HG03460 (cell line): Measurements from ENCODE around the gene GSE1.

ENCODE experiments used
- ATAC-seq: cut with Tn5 transposase; IDR thresholded peaks from one replicate; pipeline ENCODE4 v1.9.1; 2021; ENCODE audit not compliant: unreplicated experiment

Gene GSE1

DNA sequence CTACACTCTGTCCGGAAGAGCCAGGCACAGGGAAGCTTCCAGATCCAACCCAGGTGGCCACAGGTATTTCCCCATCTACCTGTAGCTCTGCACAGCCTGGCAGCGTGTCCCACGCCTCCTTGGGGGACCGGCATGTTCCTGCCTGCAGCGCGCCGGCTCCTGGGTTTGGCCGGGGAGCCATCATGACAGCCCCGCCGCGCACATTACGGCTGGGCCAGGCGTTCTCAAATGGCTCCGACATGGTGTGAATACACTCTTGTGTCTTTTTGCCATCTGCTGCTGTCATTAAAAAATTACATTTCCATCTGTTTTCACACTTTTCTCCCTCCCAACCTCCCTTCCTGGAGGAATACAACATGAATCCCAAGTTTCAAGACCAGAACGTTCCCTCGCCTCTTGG lies 83.7 kb downstream of the GSE1 start:
- ATAC-seq, result no peak

DNA sequence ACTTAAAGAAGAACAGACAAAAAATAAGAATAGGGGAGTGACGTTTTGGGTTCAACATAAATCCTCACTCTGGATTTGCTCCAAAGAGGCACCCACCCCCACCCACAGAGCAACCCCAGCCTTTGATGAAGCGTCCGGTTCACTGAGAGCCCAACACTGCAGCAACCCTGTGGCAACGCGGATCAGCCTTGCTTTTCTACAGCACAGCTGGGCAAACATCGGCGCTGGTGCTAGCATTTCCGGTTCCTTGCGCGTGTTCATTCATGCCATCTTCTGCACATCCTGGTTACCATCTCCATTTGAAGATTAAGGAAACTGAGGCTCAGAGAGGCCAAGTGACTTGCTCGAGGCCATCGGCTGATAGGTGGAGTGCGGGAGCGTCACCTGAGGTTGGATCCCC lies 84.3 kb downstream of the GSE1 start:
- ATAC-seq, result no peak

DNA sequence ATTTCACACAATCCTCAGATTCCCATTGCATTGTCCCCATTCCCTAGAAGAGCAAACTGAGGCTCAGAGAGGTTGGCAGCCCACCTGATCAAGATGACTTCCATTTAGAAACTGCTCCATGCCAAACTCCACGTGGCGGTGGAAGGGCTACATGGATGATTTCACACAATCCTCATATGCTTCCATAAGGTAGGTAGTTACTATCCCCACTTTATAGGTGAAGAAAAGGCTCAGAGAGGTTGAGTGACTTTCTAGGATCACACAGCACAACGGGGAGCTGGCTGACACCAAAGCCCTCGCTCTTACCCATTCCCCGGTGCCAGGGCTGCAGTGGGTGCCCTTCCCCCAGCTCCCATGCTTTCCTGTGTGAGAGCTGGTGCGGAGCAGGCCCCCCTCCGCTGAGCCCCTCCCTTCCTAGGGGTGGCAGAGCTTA lies 85.4 kb downstream of the GSE1 start:
- ATAC-seq, result no peak

DNA sequence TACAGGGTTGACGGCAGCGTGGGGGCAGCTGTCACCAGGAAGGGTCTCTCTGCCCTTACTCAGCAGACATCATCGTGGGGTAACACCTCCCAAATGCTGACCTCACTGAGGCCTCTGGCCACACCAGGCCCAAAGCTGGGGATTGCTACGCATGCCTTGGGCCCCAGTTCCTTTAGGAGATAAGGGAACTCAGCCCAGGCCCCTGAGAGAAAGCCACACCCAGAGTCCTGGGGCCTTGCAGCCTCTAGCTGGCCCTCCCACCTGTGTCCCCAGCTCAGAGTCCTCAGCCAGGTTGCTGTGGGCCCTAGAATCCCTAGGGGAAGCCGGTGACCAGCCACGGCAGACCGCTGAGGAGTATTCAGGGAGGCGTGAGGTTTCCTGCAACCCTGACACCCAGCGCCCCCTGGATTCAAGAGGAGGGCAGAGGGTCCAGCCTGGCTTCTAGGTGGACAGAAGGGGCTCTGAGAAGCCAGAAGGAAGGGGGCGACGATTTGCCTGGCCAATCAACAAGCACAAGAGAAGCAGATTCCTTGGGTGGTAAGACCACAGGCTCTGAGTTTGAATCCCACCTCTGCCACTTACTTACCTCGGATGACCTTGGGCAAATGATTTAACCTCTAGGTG lies 85.9 kb downstream of the GSE1 start:
- no peak for ATAC-seq

DNA sequence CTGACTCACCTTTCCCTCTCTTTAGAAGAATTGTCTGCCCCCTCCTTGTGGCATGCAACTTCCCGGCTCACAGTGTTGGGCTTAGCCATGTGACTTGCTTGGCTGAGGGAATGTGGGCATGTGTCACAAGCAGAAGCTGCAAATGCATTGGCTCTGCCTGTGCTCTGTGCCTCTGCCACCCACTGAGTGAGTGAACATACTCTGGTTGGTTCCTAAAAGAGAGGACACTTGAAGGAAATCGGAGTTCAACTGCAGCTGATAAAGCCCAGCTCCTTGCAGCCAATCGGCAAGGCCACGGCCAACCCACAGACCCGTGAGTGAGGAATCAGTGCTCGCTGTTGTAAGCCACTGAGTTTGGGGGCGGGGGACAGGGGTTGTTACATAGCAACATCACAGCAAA lies 86.5 kb downstream of the GSE1 start:
- ATAC-seq, result no peak

DNA sequence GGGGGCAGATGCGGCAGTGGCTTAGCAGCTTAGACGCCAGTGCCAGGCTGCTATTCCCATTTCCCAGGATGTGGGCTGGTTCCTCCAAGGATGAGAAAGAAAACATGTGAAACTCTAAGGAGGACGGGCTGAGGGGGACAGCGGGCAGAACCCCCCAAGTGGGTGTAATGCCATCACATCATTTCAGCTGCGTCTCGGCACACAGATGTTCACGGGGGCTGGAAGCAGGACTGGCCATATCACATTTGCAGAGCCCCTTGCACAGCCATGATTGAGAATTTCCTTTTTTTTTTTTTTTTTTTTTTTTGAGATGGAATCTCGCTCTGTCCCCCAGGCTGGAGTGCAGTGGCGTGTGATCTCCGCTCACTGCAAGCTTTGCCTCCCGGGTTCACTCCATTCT lies 90.9 kb downstream of the GSE1 start:
- no peak for ATAC-seq

DNA sequence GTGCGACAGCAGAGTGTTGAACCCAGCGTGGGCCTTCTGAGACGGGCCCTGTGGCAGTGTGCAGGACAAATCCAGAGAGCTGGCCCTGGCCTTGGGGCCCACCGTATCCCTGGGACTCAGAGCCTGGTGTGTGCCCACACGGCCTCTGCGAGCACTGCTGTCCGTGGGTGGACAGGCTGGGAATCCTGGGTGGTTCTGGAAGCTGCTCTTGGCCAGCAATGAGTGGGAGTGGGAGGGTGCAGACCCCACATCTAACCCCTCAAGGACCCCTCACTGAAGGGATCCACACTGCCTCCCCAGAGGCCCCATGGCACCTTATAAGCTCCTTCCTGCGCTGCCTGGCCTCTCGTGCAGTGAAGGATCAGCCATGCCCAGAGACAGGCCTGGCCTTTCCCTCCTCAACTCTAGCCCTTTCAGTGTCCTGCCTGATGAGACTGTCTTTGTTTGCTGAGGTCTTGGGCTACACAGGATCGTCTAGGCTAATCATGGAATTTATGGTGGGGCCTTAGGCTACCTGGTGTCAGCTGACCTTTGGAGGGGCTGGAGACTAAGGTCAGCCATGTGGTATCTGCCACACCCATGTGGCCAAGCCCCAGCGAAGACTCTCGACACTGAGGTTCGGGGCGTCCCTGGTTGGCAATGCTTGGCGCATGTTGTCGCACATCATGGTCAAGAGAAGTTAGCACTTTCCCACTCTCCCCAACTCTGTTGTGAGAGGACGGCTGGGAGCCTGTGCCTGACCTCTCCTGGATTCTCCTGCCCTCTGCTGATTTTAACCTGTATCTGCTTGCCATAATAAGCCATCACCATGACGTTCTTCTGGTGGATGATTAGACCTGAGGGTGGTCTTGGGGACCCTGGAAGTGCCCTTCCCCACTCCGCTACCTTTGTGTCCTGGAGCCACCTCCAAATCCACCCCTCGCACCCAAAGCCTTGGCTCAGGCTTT lies 92.1 kb downstream of the GSE1 start:
- no peak for ATAC-seq

DNA sequence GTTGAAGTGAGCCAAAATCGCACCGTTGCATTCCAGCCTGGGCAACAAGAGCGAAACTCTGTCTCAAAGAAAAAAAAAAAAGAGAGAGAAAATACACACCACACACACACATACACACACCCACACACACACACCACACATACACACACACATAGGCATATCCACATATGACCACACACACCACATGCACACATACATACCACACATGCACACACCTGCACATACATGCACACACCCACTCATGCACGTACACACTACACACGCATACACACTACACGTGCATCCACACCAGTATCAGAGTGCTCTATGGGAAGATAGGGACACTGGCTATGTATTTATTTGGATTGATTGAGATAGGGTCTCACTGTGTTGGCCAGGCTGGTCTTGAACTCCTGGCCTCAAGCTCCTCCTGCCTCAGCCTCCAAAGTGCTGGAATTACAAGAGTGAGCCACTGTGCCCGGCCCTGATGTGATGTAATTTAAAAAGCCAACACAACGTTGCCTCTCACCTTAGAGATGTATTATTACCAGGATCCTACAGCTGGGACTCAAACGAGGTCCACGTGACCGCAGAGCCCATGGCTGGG lies 93.4 kb downstream of the GSE1 start:
- ATAC-seq, result no peak

DNA sequence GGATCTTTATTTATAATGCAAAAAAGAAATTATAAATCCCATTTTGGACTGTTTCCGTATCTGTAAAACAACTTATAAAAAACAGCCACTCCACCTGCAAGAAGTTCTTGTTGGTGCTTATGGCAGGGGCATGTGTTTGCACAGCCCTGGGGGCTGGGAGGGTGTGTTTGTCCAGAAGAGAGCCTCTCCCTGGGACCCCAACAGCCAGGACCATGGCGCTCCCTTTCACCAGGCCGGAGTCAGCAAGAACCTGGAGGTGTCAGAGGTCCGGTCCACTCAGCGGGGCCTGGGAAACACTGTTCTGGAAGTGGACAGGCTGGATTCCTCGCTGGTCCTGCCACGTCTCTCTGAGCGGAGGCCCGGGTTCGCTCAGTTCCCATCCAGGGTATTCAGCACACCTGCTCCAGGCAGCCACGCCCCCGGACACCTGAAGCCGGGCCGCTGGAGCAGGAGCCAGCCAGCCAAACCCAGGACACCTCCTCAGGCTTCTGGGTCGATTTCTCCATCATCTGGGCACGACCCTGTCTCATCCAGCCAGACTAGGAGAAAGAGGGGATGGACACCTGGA lies 94.5 kb downstream of the GSE1 start:
- no peak for ATAC-seq

DNA sequence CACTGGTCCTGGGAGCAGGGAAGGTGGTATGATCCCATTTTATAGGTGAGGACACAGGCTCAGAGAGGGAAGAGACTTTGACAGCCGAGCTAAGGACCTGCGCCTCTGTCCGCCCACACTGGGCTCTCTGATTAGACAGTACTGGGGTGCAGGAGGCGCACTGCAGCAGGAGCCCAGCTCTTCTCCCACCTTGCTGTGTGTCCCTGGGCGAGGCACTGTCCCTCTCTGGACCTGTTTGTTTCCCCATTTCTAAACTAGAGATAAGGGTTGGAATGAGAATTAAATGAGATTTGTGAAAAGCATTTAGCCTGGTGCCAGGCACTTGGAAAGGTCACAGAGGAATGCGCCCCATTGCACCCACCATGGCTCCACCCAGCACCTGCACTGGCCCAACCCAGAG lies 95.2 kb downstream of the GSE1 start:
- ATAC-seq, result no peak

DNA sequence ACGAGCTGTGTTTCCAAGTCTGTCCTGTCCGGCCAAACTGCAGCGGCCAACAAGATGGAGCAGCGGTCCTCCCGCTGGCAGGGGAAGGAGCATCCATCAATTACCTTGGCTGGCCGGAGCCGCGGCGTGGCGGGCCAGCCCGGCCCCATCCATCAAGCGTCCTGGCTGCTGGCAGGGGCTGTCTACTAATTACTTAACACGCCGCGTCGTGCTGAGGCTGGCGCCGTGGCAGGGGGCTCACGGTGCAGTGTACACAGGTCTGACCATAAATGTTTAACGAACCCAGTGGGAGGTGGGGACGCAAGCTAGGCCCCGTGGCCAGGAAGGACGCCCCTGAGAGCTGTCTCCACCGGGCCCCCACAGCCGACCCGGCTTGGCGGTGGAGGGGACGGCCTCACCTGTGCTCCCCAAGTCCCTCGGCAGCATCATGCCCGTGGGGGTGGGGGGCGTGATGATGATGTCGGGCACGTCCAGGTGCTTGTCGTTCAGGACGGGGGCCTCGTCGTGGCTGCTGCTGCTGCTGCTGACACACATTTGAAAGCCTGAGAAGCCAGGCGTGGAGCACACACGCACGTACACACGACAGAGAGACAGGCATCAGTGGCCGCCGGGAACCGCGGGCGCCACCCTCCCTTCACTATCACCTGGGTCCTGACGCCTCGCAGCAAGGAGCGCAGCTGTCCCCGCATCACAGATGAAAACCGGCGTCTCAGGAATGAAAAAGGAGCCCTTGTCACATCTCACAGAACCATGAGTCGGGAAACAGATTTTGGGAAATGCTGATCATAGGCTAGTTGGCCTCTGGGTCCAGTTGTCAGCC lies 96.9 kb downstream of the GSE1 start:
- ATAC-seq, result no peak

DNA sequence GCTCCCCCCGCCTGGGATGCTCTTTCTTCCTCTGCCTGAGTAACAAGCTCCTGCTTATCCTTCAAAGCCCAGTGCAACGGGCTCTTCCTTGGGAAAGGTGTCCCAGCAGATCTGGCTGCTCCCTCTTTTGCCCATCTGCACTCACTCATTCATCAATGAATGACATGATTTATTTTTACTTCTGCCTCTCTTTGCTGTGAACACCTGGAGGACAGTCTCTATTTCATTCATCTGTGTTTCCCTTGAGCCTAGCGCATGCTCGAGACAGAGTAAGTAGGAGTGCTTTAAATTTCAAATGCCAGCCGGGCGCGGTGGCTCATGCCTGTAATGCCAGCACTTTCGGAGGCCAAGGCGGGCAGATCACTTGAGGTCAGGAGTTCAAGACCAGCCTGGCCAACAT lies 97.6 kb downstream of the GSE1 start:
- ATAC-seq, result no peak

DNA sequence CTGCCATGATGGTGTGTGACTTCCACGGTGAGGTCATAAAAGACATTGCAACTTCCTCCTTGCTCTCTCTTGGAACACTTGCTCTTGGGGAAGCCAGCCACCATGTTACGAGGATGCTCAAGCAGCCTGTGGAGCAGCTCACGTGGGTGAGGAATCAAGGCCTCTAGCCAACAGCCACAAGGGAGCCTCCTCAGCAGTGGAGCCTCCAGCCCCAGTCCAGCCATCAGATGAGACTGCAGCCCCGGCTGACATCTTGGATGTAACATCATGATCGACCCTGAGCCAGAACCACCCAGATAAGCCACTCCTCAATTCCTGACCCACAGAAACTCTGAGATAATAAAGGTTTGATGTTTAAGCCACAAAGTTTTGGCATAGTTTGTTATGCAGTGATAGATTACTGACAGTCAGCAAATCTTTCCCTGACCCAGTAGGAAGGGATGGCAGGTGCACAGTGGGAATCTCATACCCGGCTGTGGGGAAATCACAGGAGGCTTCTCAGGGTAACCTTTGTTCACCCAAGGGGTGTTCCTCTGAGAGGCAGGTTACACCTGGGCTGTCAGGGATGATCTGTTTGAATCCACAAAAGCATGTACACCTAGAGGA lies 99.0 kb downstream of the GSE1 start:
- no peak for ATAC-seq

DNA sequence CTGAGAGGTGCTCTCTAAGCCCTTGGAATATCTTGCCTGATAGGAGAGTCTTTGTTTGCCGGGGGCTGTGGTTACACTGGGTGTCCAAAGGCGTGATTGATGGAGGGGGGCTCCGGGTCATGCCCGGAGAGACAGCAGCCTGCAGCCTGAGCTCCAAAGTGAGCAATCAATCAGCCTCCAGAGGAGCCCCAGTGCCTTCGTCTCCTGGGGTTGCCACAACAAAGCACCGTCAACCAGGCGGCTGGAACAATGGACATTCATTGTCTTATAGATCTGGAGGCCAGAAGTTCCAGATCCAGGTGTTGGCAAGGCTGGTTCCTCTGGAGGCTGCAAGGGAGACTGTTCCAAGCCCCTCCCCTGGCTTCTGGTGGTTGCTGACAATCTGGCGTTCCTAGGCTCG lies 99.7 kb downstream of the GSE1 start:
- ATAC-seq, result no peak

DNA sequence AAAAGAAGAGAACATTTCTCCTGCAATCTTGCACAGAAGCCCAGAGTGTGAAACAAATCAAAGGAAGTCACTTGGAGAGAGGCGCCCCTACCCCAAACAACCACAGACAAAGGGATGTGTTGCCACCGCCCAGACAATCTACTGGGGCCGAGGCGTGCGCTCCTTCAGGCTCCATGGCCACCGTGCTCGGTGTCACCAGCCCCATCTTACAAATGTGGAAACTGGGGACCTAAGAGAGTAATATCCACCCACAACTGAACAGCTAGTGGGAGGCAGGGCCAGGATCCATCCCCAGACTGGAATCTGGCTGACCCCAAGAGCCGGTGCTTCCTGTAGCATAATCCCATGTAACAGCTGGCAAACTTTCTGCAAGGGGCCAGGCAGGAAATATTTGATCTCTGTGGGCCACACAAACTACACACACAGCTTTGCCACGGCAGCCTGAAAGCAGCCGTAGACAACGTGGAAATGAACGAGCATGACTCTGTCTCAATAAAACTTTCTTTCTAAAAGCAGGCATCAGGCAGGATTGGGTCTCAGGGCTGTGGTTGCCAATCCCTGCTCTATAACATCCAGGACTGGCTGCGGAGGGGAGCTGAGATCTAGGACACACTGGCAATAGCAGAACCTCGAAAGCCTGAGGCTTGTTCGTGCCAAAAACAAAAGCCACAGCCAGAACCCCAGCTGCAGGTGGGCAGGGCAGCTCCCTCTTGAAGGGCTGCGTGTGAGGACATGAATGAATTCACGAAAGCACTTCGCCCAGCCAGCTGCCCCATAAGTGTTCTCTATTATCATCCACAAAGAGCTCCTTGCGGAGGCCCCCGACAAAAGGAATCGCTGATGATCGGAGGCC lies 102.3 kb downstream of the GSE1 start:
- ATAC-seq, result no peak

DNA sequence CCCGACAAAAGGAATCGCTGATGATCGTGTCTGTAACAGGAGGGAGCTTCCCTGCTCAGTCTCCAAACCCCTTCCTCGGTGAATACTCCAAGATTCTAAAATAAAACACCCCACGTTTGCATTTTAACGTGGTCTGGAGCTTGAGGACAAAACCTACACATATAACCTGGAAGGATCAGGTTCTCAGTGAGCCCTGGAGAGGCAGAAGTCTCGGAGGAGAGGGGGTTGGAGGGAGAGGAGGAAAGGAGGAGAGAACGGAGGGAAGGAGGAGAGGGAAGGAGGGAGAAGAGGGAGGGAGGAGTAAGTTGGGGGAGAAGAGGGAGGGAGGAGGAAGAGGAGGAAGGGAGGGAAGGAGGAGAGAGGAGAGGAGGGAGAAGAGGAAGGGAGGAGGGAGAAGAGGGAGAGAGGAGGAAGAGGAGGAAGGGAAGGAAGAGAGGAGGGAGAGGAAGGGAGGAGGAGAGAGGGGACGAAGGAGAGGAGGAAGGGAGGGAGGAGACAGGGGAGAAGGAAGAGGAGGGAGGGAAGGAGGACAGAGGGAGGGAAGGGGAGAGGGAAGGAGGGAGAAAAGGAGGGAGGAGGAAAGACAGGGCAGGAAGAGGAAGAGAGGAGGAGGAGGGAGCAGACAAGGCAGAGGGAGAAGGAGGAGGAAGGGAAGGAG lies 103.0 kb downstream of the GSE1 start:
- ATAC-seq, result no peak

DNA sequence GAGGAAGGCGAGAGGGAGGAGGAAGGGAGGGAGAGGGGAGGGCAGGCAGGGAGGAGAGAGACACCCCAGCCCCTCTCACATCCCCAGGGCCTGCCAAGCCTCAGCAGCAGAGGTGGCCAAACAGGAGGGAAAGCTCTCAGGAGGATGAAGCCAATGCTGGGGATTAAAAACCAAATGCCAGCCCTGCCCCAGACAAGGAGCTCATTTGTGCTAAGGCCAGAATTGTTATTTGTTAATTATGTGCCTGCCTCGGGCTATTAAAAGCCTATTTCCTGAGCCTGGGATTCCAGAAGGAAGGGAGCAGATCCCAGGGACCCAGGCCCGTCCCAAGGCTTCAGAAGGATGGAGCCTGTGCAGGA lies 103.5 kb downstream of the GSE1 start:
- no peak for ATAC-seq

DNA sequence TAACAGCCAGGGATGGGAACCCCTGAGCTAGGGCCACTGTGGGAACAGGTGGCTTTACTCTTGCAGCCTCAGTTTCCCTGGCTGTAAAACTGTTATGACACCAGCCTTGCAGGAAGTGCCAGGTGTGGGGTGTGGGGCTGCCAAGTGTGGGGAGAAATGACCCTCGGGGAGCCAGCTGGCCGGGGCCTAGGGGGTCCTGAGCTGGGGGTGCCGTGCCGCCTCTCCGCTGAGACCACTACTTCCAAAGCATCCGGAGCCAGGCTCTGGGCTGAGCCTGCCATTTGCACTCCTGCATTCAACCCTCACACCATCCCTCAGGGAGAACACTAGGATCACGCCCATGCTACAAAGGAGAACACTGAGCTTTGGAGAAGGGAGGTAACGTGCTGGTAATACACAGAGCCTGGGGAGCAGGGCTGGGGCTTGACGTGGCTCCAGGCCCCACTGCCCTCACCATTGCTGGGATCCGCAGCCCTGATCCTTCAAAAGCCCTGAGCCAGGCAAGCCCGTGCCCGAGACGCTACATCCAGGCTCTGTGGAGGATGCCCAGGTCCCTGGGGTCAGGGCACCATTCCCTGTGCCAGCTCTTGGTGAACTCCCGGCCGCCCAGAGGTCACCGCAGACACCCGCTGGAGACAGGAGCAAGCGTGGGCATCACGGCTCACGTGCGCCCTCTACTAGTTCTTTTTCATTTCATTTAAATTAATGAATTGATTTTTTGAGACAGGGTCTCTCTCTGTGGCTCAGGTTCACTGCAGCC lies 104.5 kb downstream of the GSE1 start:
- ATAC-seq, result no peak

DNA sequence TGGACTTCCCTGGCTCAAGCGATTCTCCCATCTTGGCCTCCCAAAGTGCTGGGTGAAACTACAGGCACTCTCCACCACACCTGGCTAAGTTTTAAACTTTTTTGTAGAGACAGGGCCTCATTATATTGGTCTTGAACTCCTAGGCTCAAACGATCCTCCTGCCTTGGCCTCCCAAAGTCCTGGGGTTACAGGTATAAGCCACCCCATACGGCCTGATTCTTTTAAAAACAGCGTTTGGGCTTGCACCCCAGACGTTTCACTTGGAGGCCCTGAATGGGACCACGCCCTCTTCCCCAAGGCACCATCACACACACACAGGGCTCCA lies 105.0 kb downstream of the GSE1 start:
- no peak for ATAC-seq
